RKO (cell line): ENCODE data around the gene PI4KA.
"Not testable (repeated sequence)": the region's sequence is repeated elsewhere in the genome, so short reads cannot be mapped to it uniquely, and the experiment has no call there.

Source experiments
- DNase-seq: peaks from one replicate; pipeline ENCODE4 v3.0.0-alpha.2; 2016; ENCODE audit warnings: low spot score

PI4KA gene

GRCh38 chr22:20694256-20694655 lies 164.4 kb downstream of the PI4KA start:
- not testable (repeated sequence) for DNase-seq

- not testable (repeated sequence) for DNase-seq
These were observed 165.7 kb downstream of the PI4KA start for GRCh38 chr22:20692926-20693325.

GRCh38 chr22:20690586-20691317 lies 167.9 kb downstream of the PI4KA start:
- not testable (repeated sequence) for DNase-seq

GRCh38 chr22:20687356-20688172 lies 171.0 kb downstream of the PI4KA start:
- not testable (repeated sequence) for DNase-seq

GRCh38 chr22:20685764-20686163 lies 172.8 kb downstream of the PI4KA start:
- DNase-seq = not testable (repeated sequence)

- not testable (repeated sequence) for DNase-seq
These were observed 179.7 kb downstream of the PI4KA start for GRCh38 chr22:20678792-20679435.

DNA sequence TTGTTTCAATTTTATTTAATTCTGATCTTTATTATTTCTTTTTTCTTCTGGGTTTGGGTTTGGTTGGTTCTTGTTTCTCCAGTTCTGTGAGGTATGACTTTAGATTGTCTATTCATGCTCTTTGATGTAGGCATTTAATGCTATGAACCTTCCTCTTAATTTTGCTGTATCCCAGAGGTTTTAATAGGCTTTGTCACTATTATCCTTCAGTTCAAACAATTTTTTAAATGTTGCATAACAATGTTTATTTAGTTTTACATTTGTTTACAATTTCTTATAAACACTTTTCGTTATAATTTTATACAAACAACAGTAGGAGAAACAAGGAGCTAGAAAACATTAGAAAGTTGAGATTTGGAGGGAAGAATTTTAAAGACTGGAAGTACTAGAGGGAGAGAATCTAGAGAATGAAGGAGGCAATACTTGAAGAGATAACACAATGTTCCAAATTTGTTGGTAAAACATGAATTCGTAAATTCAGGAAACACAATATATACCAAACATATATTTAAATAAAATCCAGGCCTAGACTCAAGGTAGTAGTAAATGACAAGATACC lies 180.8 kb downstream of the PI4KA start:
- DNase-seq = no peak

GRCh38 chr22:20675613-20676012 lies 183.0 kb downstream of the PI4KA start:
- not testable (repeated sequence) for DNase-seq

DNA sequence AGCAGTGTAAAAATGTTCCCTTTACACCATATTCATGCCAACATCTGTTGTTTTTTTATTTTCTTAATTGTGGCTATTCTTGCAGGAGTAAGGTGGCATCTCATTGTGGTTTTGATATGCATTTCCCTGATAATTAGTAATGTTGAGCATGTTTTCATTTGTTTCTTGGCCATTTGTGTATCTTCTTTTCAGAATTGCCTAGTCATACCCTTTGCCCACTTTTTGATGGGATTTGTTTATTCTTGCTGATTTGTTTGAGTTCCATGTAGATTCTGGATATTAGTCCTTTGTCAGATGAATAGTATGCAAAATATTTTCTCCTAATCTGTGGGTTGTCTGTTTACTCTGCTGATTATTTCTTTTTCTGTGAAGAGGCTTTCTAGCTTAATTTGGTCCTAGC lies 183.6 kb downstream of the PI4KA start:
- DNase-seq = no peak

GRCh38 chr22:20673295-20674195 lies 185.1 kb downstream of the PI4KA start:
- DNase-seq = no peak

DNA sequence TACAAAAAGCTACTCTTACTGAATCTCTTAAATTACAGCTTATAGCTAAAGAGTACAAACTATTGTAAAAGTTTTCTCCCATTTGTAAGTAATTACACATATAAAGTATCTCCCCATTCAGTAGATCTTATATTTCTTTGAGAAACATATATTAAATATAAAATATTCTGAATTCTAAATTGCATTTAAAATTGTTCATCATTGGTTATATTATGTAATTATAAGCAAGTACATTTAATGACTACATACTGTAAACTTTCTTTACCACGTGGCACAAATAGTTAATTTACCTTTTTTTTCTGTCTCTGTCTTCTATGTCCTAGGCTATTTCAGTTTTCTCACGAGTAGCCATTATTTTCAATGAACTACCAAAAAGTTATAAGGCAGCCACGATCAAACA lies 185.9 kb downstream of the PI4KA start:
- DNase-seq = no peak

DNA sequence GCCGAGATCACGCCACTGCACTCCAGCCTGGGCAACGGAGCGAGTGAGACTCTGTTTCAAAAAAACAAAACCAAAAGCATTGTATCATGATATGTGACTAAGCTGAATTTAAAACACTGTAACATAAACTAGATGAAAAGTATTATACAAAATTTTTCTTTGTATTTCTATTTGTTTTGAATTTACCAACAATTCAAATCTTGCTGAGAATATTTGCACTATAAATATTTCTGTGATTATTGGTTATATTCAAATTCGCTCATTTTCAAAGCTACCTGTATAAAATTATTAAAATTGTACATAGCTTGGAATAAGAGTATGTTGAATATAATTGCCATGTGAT lies 186.6 kb downstream of the PI4KA start:
- no peak for DNase-seq

DNA sequence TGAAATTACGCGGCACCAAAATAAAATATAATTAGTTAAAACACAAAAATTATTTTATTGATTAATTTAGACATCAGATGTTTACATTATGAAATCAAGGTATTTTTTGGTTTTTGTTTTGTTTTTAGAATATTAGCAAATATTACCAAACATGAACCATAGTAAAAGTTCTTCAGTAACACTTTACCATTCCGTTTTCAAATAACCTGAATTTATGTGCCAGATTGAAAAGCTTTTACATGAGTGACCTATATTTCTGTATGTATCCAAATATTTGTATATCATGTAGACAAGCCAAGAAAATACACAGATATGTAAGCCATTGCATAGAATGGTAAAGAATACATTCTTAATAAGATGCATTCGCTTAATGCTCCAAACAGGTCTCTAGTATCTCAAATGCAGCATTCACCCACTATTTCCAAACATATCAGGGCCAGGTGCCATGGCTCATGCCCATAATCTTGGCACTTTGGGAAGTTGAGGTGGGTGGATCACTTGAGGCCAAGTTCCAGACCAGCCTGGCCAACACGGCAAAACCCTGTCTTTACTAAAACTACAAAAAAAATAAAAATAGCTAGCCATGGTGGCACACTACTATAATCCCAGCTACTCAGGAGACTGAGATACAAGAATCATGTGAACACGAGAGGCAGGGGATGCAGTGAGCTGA lies 187.1 kb downstream of the PI4KA start:
- no peak for DNase-seq

DNA sequence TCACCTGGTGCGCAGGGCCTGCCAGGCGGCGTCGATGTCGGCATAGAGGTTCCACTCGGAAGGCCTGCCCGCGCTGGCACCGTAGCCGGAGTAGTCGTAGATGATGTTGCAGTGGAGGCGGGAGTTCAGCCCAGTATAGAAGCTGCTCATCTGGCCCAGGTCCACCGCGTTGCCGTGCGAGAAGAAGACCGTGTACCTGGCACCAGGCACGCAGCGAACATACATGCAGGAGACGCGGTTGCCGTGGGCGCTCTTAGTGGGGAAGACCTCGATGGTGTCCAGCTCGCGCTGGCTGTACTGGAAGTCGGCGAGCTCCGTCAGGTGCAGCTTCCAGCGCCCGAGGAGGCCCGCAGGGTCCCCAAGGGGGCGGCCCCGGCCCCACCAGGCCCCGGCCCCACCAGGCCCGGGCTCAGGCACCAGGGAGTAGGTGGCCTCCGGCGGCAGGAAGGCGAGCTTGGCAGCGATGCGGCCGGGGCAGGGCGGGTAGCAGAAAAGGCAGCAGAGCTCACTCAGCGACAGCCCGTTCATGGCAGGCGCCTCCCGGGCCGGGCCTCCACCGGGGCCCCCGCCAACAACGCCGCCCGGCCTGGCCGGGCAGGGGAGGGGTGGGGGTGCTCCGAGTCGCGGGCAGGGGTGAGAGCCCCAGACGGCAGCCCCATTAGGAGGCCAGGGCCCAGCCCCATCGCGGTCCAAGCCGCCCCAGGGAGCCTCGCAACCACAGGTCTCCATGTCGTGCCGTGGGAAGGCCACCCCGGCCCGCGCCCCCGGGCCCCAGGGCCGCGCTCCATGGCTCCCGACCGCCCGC lies 188.0 kb downstream of the PI4KA start:
- DNase-seq = not testable (repeated sequence)

GRCh38 chr22:20669884-20670283 lies 188.7 kb downstream of the PI4KA start:
- not testable (repeated sequence) for DNase-seq

GRCh38 chr22:20669471-20669870 lies 189.1 kb downstream of the PI4KA start:
- DNase-seq = not testable (repeated sequence)

DNA sequence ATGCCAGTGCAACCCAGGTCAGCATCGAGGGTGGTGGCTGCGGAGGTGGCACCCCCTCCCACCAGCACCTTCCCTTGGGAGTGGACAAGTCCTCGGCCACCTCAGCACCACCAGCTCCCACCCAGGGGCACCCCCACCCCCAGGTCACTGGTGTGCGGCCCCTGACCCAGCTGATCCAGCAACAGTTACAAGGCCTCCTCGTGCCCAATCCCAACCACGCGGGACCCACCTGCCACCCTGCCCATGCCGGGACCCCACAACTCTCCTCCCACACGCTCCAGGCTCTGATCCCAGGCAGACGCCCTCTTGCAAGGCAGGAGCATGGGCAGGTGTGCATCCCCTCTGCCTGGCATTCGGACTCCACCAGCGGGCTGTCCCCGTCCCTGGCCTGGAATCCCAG lies 189.8 kb downstream of the PI4KA start:
- DNase-seq = not testable (repeated sequence)

GRCh38 chr22:20668226-20668625 lies 190.4 kb downstream of the PI4KA start:
- not testable (repeated sequence) for DNase-seq

DNA sequence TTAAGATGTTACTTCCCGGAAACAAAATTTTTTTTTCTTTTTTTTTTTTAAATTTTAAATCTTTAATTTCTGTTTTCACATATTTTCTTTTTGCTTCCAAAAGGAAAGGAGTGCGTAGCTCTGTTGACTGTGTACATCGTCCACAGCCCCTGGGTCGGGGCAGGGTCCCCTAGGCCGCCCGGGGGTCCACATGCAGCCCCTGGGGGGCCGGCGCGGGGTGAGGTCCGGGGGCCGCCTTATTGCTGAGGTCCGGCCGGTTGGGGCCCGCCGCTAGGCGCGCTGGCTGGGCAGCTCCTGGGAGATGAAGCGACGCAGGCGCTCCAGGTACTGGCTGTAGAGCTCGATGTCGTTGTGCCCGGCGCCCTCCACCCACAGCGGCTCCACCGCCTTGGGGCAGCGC lies 191.1 kb downstream of the PI4KA start:
- not testable (repeated sequence) for DNase-seq

GRCh38 chr22:20666560-20666959 lies 192.1 kb downstream of the PI4KA start:
- DNase-seq = no peak
